ENCODE measurements around the gene MS4A6A.
"Not testable (repeated sequence)": the region's sequence is repeated elsewhere in the genome, so short reads cannot be mapped to it uniquely, and the experiment has no call there.

MS4A6A gene, protein sequence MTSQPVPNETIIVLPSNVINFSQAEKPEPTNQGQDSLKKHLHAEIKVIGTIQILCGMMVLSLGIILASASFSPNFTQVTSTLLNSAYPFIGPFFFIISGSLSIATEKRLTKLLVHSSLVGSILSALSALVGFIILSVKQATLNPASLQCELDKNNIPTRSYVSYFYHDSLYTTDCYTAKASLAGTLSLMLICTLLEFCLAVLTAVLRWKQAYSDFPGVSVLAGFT

DNA sequence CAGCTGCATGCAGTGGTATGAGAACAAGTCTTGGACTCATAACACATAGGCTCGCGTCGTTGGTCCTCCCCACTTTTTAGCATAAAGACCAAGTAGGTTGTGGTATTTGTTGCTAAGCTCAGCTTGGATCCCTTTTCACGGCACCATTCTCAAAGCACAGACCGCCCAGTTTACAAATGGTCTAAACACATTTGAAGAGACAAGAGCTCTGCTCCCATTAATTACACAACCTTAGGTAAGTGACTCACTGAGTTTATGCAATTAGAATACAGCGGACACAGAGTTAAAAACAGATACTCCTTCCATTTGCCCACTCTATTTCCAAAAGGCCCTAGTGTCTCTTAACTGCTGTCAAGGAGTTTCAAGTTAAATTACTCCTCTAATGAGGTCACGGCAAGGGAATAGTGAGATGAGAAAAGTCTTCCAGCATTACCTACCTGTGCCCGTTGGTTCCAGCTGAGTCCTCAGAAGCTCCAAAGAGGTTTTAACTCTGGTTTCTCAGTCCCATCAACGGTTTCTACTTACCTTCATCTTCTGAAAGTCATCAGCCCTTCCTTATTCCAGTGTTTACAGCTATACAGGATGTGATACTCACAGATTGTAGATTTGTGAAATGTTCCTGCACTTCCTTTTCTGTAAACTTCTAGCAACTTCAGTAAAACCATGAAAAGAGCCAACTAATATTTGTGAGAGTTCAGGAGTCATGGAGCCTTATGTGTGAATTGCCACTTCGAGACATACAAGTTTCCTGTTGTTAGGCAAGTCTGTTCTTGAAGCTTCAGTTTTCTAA is at the start of gene MS4A6A:
MS4A6A (minus strand) TSS at position 543 of the 790 bp plus-strand sequence. CDS start 1,356 bp downstream, outside the sequence.
- peaks cover 6% of the 10 kb centered on the region for H3K27me3 ChIP-seq (ENCODE audit: insufficient read depth, low read length)
- no peak within 1 kb of the TSS for H3K4me3 ChIP-seq (ENCODE audit: low read length)
- no peaks in the 10 kb centered on the region for H3K4me1 ChIP-seq (ENCODE audit: insufficient read depth, low read length)
- H2AFZ ChIP-seq (ENCODE audit: low read depth, low read length), result no peak within 1 kb of the TSS
- no peaks in the 10 kb centered on the region for H3K9me3 ChIP-seq (ENCODE audit: low read length)
- no peaks in the 10 kb centered on the region for H3K36me3 ChIP-seq (ENCODE audit: insufficient read depth, low read length)

DNA sequence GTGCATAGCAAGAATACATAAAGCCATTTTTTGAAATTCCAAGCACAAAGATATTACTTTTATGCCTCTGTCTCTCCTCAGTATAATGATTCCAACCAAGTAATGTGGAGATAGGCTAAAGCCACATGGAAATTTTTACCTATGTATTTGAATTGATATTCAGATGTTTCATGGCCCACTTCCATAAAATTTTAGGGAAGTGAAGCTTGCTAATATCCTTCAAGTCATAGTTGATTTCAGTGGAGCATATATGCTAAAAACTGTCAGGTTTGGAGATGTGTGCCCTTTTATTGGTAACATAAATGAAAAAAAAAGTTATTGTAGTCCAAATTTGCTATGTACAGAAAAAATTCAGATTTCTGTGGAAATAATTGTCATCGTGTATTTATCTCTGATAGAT is 47.8 kb upstream of the MS4A6A start:
- H3K36me3 ChIP-seq (ENCODE audit: insufficient read depth, low read length), result no peaks in the 10 kb centered on the region
- H3K27me3 ChIP-seq (ENCODE audit: insufficient read depth, low read length), result peaks cover 3% of the 10 kb centered on the region
- H3K9me3 ChIP-seq (ENCODE audit: low read length), result no peaks in the 10 kb centered on the region
- H2AFZ ChIP-seq (ENCODE audit: low read depth, low read length), result no peak overlapping the region
- peaks cover 6% of the 10 kb centered on the region for H3K4me1 ChIP-seq (ENCODE audit: insufficient read depth, low read length)
- no peak overlapping the region for H3K4me3 ChIP-seq (ENCODE audit: low read length)

DNA sequence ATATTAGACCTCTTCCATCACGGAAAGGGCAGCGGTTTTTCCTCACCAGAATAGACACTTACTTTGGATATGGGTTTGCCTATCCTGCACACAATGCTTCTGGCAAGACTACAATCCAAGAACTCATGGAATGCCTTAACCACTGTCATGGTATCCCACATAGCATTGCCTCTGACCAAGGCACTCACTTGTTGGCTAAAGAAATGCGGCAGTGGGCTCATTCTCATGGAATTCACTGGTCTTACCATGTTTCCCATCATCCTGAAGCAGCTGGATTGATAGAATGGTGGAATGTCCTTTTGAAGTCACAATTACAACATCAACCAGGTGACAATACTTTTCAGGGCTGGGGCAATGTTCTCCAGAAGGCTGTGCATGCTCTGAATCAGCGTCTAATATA is 39.3 kb upstream of the MS4A6A start:
- Histone ChIP-seq H2AFZ (ENCODE audit: low read depth, low read length) (no peak overlapping the region), H3K4me3 (ENCODE audit: low read length) (no peak overlapping the region), H3K4me1 (ENCODE audit: insufficient read depth, low read length) (no peaks in the 10 kb centered on the region), H3K36me3 (ENCODE audit: insufficient read depth, low read length) (no peaks in the 10 kb centered on the region), H3K9me3 (ENCODE audit: low read length) (no peaks in the 10 kb centered on the region), H3K27me3 (ENCODE audit: insufficient read depth, low read length) (peaks cover 4% of the 10 kb centered on the region)

DNA sequence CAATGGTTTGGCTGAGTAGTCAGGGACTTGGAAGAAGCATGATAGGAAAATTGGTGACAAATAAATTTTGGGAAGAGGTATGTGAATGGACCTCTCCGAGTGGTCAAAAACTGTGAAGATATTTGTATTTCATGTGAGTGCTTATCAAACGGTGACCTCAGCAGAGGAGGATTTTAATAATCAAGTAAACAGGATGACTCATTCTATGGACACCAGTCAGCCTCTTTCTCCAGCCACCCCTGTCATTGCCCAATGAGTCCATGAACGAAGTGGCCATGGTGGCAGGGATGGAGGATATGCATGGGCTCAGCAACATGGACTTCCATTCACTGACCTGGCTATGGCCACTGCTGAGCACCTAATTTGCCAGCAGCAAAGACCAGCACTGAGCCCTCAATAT is 38.8 kb upstream of the MS4A6A start:
- no peaks in the 10 kb centered on the region for H3K36me3 ChIP-seq (ENCODE audit: insufficient read depth, low read length)
- H3K9me3 ChIP-seq (ENCODE audit: low read length), result no peaks in the 10 kb centered on the region
- no peak overlapping the region for H3K4me3 ChIP-seq (ENCODE audit: low read length)
- no peaks in the 10 kb centered on the region for H3K4me1 ChIP-seq (ENCODE audit: insufficient read depth, low read length)
- H3K27me3 ChIP-seq (ENCODE audit: insufficient read depth, low read length), result peaks cover 4% of the 10 kb centered on the region
- H2AFZ ChIP-seq (ENCODE audit: low read depth, low read length), result no peak overlapping the region

DNA sequence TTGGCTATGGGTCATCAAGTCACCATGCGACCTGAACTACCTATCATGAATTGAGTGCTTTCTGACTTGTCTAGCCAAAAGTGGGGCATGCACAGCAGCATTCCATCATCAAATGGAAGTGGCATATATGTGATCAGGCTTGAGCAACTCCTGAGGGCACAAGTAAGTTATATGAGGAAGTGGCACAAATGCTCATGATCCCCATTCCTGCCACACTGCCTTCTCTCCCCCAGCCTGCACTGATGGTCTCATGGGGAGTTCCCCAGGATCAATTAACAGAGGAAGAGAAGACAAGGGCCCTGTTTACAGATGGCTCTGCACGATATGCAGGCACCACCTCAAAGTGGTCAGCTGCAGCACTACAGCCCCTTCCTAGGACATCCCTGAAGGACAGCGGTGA is 38.3 kb upstream of the MS4A6A start:
- Histone ChIP-seq H3K9me3 (ENCODE audit: low read length) (no peaks in the 10 kb centered on the region), H3K4me1 (ENCODE audit: insufficient read depth, low read length) (no peaks in the 10 kb centered on the region), H3K27me3 (ENCODE audit: insufficient read depth, low read length) (peaks cover 4% of the 10 kb centered on the region), H3K4me3 (ENCODE audit: low read length) (no peak overlapping the region), H3K36me3 (ENCODE audit: insufficient read depth, low read length) (no peaks in the 10 kb centered on the region), H2AFZ (ENCODE audit: low read depth, low read length) (no peak overlapping the region)

DNA sequence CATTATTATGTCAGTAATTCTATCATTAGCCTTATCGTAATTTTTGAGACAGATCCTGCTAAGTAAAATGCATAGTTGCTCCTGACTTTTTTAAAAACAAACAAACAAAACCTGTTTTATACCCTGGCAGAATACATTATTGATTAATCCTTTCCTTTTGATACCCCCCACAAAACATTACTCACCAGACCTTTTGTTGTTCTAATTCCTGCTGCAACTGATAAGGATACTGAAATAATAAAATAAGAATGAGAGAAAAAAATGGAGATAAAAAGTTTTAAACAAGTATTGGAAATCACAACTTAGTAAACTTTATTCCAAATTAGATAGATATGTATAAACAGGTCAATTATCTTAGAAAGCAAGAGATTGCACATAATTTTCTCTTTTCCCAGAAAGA is 31.5 kb upstream of the MS4A6A start:
- Histone ChIP-seq H3K36me3 (ENCODE audit: insufficient read depth, low read length) (no peaks in the 10 kb centered on the region), H3K4me3 (ENCODE audit: low read length) (no peak overlapping the region), H3K27me3 (ENCODE audit: insufficient read depth, low read length) (no peaks in the 10 kb centered on the region), H3K9me3 (ENCODE audit: low read length) (no peaks in the 10 kb centered on the region), H2AFZ (ENCODE audit: low read depth, low read length) (no peak overlapping the region), H3K4me1 (ENCODE audit: insufficient read depth, low read length) (no peaks in the 10 kb centered on the region)

DNA sequence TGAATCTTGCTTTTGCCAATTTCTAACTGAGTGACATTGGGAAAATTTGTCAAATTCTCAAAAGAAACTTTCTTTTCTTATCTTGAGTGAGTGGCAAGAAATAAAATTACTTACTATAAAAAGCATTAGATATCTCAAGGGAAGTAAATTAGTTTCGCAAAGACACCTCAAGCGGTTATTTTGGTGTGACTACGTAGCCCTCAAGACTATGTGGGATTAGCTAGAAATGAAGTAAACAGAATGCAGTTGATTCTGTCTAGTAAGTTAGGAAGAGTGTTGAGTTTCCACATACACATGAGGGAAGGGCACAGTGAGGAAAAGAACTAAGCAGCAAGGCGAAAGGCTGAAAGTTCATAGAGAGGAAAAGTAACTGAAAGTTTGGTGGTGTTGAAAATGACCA is 28.3 kb upstream of the MS4A6A start:
- H3K4me3 ChIP-seq (ENCODE audit: low read length), result no peak overlapping the region
- H3K4me1 ChIP-seq (ENCODE audit: insufficient read depth, low read length), result peaks cover 10% of the 10 kb centered on the region
- no peaks in the 10 kb centered on the region for H3K9me3 ChIP-seq (ENCODE audit: low read length)
- no peaks in the 10 kb centered on the region for H3K36me3 ChIP-seq (ENCODE audit: insufficient read depth, low read length)
- H3K27me3 ChIP-seq (ENCODE audit: insufficient read depth, low read length), result no peaks in the 10 kb centered on the region
- no peak overlapping the region for H2AFZ ChIP-seq (ENCODE audit: low read depth, low read length)

DNA sequence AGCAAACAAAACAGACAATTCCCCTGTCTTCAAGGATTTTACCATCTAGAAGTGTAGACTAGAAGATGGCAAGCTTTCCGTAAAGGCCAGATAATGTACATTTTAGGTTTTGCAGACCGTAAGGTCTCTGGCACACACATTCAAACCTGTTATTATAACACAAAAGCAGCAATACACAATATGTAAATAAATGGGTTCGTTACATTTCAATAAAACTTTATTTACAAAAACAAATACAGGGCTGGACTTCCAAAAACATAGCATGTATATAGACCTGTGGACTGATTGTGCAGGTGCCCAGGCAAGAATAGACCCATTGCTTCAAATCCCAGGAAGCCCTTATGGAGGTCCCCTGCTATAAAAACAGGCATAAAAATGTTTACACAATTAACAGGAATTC is 27.1 kb upstream of the MS4A6A start:
- Histone ChIP-seq H3K27me3 (ENCODE audit: insufficient read depth, low read length) (no peaks in the 10 kb centered on the region), H2AFZ (ENCODE audit: low read depth, low read length) (no peak overlapping the region), H3K36me3 (ENCODE audit: insufficient read depth, low read length) (no peaks in the 10 kb centered on the region), H3K4me3 (ENCODE audit: low read length) (no peak overlapping the region), H3K9me3 (ENCODE audit: low read length) (no peaks in the 10 kb centered on the region), H3K4me1 (ENCODE audit: insufficient read depth, low read length) (peaks cover 10% of the 10 kb centered on the region)

DNA sequence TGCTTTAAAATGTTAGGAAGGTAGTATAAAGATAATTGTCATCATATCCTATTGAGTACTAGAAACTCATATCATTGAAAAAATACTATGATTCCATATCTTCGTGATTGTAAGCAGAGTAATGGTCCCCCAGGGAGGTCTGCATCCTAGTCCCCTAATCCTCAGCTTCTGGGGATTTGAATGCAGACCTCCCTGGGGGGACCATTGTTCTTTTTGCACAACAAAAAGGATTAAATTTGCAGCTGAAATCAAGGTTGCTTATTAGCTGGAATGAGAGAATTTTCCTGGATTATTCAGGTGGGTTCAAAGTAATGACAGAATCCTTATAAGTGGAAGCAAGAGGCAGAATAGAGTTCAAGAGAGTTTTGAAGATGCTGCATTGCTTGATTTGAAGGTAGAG is 26.1 kb upstream of the MS4A6A start:
- Histone ChIP-seq H3K27me3 (ENCODE audit: insufficient read depth, low read length) (no peaks in the 10 kb centered on the region), H2AFZ (ENCODE audit: low read depth, low read length) (no peak overlapping the region), H3K9me3 (ENCODE audit: low read length) (no peaks in the 10 kb centered on the region), H3K36me3 (ENCODE audit: insufficient read depth, low read length) (no peaks in the 10 kb centered on the region), H3K4me3 (ENCODE audit: low read length) (no peak overlapping the region), H3K4me1 (ENCODE audit: insufficient read depth, low read length) (peaks cover 10% of the 10 kb centered on the region)

DNA sequence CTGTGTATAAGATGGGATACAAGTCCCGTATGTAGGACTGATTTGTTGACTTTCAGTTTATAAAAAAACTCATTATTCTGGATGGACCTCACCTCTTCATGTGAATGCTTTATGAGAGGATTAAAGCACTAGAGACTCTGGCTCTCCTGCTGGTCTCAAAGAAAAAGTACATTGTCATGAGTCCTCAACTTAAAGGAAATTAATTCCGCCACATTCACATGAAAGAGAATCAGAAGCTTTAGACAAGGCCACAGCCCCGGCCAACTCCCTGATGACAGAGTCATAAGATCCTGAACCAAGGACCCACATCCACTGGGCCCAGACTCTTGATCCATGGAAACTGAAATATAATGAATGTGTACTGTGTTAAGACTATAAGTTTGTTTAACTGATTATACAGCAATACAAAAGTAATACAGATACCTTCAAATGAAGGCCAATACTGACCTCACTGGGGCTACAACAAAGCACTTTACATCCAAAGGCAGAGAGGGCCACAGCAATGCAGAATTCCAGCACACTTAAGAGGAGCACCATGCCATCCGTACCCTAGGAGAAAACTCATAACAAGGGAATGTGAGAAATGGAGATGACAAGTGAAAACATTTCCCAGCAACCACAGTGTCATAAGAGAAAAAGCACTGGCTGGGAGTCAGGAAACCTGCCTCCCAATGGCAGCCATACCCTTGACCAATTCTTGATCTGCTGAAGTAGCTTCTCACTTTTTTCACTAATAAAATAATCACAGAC is 25.4 kb upstream of the MS4A6A start:
- H3K27me3 ChIP-seq (ENCODE audit: insufficient read depth, low read length), result no peaks in the 10 kb centered on the region
- no peak overlapping the region for H2AFZ ChIP-seq (ENCODE audit: low read depth, low read length)
- H3K4me1 ChIP-seq (ENCODE audit: insufficient read depth, low read length), result peaks cover 10% of the 10 kb centered on the region
- H3K36me3 ChIP-seq (ENCODE audit: insufficient read depth, low read length), result no peaks in the 10 kb centered on the region
- no peaks in the 10 kb centered on the region for H3K9me3 ChIP-seq (ENCODE audit: low read length)
- H3K4me3 ChIP-seq (ENCODE audit: low read length), result no peak overlapping the region

DNA sequence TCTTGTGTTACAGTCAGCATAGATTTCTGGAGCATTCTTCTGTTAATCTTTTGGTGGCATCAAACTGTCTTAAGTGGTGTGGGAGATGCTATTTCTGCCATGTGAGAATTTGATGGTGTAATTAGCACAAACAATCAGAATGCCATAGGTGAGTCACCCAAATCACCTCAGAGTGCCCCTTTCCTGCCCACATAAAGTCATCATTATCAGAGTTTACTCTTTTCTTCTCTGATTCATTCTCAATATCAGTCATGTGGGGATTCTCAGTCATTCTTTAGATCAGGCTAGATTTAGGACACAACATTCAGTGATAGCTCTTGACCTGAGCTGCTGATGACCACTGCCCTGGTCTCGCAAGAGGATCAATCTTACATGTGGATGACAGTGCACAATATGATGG is 23.7 kb upstream of the MS4A6A start:
- Histone ChIP-seq H3K4me3 (ENCODE audit: low read length) (no peak overlapping the region), H3K9me3 (ENCODE audit: low read length) (no peaks in the 10 kb centered on the region), H2AFZ (ENCODE audit: low read depth, low read length) (no peak overlapping the region), H3K4me1 (ENCODE audit: insufficient read depth, low read length) (peaks cover 10% of the 10 kb centered on the region), H3K36me3 (ENCODE audit: insufficient read depth, low read length) (no peaks in the 10 kb centered on the region), H3K27me3 (ENCODE audit: insufficient read depth, low read length) (no peaks in the 10 kb centered on the region)

DNA sequence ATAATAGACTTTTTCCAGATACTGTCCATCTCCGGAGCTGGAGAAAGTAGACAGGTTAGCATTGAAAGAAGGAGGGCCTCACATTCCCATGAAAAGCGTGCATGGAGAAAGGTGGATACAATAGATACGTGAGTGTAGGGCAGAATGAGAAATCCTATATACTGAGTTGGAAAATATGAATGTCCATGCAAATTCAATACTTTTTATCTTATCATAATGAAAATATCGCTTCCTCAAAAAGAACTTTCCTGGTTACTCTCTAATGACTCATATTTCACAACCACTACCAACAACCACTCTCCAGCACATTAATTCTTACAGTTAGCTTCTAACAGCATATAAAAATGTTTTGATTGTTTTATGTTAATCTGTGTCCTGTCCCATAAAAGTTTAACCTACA is 22.0 kb upstream of the MS4A6A start:
- H3K4me3 ChIP-seq (ENCODE audit: low read length), result no peak overlapping the region
- no peaks in the 10 kb centered on the region for H3K9me3 ChIP-seq (ENCODE audit: low read length)
- no peaks in the 10 kb centered on the region for H3K36me3 ChIP-seq (ENCODE audit: insufficient read depth, low read length)
- peaks cover 10% of the 10 kb centered on the region for H3K4me1 ChIP-seq (ENCODE audit: insufficient read depth, low read length)
- no peak overlapping the region for H2AFZ ChIP-seq (ENCODE audit: low read depth, low read length)
- no peaks in the 10 kb centered on the region for H3K27me3 ChIP-seq (ENCODE audit: insufficient read depth, low read length)

DNA sequence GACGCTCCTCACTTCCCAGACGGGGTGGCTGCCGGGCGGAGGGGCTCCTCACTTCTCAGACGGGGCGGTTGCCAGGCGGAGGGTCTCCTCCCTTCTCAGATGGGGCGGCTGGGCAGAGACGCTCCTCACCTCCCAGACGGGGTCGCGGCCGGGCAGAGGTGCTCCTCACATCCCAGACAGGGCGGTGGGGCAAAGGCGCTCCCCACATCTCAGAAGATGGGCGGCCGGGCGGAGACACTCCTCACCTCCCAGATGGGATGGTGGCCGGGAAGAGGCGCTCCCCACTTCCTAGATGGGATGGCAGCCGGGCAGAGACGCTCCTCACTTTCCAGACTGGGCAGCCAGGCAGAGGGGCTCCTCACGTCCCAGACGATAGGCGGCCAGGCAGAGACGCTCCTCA is 18.5 kb upstream of the MS4A6A start:
- H2AFZ ChIP-seq (ENCODE audit: low read depth, low read length); H3K36me3 ChIP-seq (ENCODE audit: insufficient read depth, low read length); H3K27me3 ChIP-seq (ENCODE audit: insufficient read depth, low read length); H3K4me1 ChIP-seq (ENCODE audit: insufficient read depth, low read length); H3K9me3 ChIP-seq (ENCODE audit: low read length); H3K4me3 ChIP-seq (ENCODE audit: low read length): not testable (repeated sequence)

All from neuron (in vitro differentiated cells).